Measurements from ENCODE around the gene ANKS1A. TPM values are rescaled to one million over a fixed set of nuclear protein-coding genes. Genes with fewer than 3 reads are reported as not detected.
A peak's percentile ranks its signal among the peaks of the same experiment; 100 is the strongest.

Gene ANKS1A
- total RNA-seq, 1 donor from 2014 or later: 11.5 TPM

DNA sequence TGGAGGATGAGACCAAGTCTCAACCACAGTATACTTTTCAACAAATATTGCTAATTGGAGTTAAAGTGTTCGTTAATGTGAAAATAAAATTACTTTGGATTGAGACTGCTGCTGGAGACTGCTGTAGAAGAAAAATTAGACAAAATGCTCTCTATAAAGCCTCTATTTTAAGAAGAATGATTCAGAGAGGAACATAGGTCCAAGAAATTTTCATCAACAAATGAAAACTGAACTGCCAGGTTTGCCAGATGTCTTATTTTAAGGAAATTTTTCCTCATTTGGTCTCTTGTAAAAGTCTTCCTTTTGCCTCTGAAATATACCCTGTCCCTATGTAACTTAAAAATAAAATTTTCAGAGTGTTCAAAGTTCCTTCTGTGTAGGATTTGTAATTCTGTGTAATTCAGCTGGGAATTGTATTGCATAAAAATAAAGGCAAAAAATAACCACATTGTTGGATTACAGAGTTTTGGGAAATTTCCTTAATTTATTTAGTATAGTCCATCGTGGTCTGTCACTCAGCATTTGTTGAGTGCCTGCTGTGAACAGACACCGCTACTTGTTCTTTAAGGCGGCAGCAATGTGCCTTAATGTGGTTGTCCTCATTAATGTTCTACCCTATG lies 27.4 kb downstream of the ANKS1A start:
- peak overlapping the region; percentile 39 for H3K27ac ChIP-seq (ENCODE audit: low read depth, low read length)
- H3K27me3 ChIP-seq (ENCODE audit: control insufficient read depth in 3 of 3, insufficient read depth in 3 of 3, low read length in 3 of 3): no peaks in the 10 kb centered on the region
- no peak overlapping the region for H3K4me3 ChIP-seq (ENCODE audit: low read length in 3 of 3)
- H3K36me3 ChIP-seq (ENCODE audit: control insufficient read depth in 3 of 3, insufficient read depth in 3 of 3, low read length in 3 of 3): no peaks in the 10 kb centered on the region
- H3K9ac ChIP-seq (ENCODE audit: low read depth in 1 of 3, low read length in 3 of 3): no peak overlapping the region
- H3K4me1 ChIP-seq (ENCODE audit: control insufficient read depth in 3 of 3, insufficient read depth in 3 of 3, low read length in 3 of 3): peaks cover 14 to 21% (median 19%) of the 10 kb centered on the region in 3 donors
- H3K9me3 ChIP-seq (ENCODE audit: control insufficient read depth in 3 of 3, low read length in 3 of 3): no peaks in the 10 kb centered on the region

DNA sequence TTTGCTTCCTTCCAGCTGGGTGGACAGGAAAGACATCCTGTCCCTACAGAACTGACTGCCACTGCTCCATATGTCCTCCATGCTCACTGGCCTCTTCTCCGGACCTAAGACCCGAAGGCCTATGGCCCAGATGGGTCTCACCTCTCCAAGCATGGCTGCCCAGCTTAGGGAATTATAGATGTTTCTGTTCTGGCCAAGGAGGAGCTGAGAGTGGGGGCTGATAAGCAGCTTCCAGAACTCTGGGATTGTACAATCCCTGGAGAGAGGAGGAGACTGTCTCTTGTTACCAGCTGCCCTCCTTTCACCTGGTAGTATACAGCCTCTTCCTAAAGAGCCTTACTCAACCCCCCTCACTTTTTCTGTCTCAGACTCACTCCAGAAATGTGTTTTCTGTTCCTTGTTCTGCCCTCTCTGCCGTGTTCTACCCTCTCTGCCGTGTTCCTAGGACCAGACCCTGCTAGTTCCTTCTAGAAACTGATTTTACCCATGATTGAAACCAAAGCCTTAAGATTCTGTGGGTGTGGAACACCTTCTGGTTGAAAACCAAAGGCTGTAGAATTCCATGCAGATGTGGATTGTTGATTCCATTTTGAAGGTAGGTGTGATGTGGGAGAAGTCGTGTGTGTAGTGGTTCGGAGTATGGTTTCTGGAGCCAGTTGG lies 28.7 kb downstream of the ANKS1A start:
- H3K27me3 ChIP-seq (ENCODE audit: control insufficient read depth in 3 of 3, insufficient read depth in 3 of 3, low read length in 3 of 3): no peaks in the 10 kb centered on the region
- H3K9me3 ChIP-seq (ENCODE audit: control insufficient read depth in 3 of 3, low read length in 3 of 3): no peaks in the 10 kb centered on the region
- H3K36me3 ChIP-seq (ENCODE audit: control insufficient read depth in 3 of 3, insufficient read depth in 3 of 3, low read length in 3 of 3): no peaks in the 10 kb centered on the region
- no peak overlapping the region for H3K27ac ChIP-seq (ENCODE audit: low read depth, low read length)
- peaks cover 14 to 21% (median 19%) of the 10 kb centered on the region in 3 donors for H3K4me1 ChIP-seq (ENCODE audit: control insufficient read depth in 3 of 3, insufficient read depth in 3 of 3, low read length in 3 of 3)
- H3K9ac ChIP-seq (ENCODE audit: low read depth in 1 of 3, low read length in 3 of 3): no peak overlapping the region
- H3K4me3 ChIP-seq (ENCODE audit: low read length in 3 of 3): no peak overlapping the region

DNA sequence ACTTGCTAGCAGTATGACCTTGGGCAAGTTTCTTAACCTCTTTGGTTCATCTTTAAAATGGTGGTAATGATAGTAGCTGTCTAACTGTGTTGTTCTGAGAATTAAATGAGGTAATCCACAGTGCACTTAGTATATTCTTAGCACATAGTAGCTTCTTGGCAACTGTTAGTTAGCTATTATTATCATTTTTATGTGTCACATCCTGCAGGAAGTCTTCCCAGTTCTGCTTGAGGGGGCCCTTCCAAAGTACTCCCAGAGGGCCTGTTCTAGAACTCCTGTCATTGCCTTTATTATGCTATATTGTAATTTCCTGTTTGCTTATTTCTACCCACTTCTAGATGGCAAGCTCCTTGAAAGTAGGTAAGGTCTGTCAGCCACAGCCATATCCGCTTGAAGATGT lies 30.6 kb downstream of the ANKS1A start:
- H3K27ac ChIP-seq (ENCODE audit: low read depth, low read length): no peak overlapping the region

DNA sequence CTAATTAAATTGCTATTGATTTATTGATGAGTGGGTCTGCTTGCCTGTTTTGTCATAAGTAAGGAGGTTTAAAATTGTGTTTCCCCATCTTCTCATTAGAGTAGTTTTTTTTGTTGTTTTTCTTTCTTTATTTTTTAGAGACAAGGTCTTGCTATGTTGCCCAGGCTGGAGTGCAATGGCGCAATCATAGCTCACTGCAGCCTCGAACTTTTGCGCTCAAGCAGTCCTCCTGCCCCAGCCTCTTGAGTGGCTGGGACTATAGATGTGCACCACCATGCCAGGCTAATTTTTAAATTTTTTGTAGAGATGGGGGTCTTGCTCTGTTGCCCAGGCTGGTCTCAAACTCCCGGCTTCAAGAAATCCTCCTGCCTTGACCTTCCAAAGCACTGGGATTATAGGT lies 31.0 kb downstream of the ANKS1A start:
- Histone ChIP-seq H3K36me3 (ENCODE audit: control insufficient read depth in 3 of 3, insufficient read depth in 3 of 3, low read length in 3 of 3) (no peaks in the 10 kb centered on the region), H3K27ac (ENCODE audit: low read depth, low read length) (no peak overlapping the region), H3K9ac (ENCODE audit: low read depth in 1 of 3, low read length in 3 of 3) (no peak overlapping the region), H3K27me3 (ENCODE audit: control insufficient read depth in 3 of 3, insufficient read depth in 3 of 3, low read length in 3 of 3) (no peaks in the 10 kb centered on the region), H3K4me3 (ENCODE audit: low read length in 3 of 3) (no peak overlapping the region), H3K9me3 (ENCODE audit: control insufficient read depth in 3 of 3, low read length in 3 of 3) (no peaks in the 10 kb centered on the region), H3K4me1 (ENCODE audit: control insufficient read depth in 3 of 3, insufficient read depth in 3 of 3, low read length in 3 of 3) (peaks cover 14 to 21% (median 19%) of the 10 kb centered on the region in 3 donors)

More for the DNA sequence above, 30.6 kb downstream of the ANKS1A start:
- no peaks in the 10 kb centered on the region for H3K9me3 ChIP-seq (ENCODE audit: control insufficient read depth in 3 of 3, low read length in 3 of 3)
- no peak overlapping the region for H3K4me3 ChIP-seq (ENCODE audit: low read length in 3 of 3)
- H3K4me1 ChIP-seq (ENCODE audit: control insufficient read depth in 3 of 3, insufficient read depth in 3 of 3, low read length in 3 of 3): peaks cover 14 to 21% (median 19%) of the 10 kb centered on the region in 3 donors
- H3K36me3 ChIP-seq (ENCODE audit: control insufficient read depth in 3 of 3, insufficient read depth in 3 of 3, low read length in 3 of 3): no peaks in the 10 kb centered on the region
- H3K9ac ChIP-seq (ENCODE audit: low read depth in 1 of 3, low read length in 3 of 3): no peak overlapping the region
- H3K27me3 ChIP-seq (ENCODE audit: control insufficient read depth in 3 of 3, insufficient read depth in 3 of 3, low read length in 3 of 3): no peaks in the 10 kb centered on the region

DNA sequence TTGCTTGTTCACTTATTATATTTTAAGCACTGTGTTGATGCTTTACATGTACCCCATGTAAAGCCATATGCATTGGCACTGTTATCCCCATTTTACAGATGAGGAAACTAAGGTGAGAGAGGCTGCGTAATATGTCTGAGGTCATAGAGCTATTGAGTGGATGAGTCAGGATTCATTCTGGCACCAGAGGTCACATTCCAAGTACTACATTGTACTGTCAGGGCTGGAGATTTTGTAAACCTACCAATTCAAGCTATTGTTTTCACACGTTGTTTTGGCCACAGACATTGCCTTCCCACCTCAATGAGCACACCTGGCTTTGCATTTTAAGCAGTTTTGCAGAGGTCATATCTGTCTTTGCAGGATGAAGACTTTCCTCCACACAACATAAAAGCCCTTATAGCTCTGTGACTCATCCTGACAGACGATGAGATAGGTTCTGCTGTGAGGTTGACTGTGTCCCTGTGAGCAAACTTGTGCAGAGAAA lies 33.2 kb downstream of the ANKS1A start:
- no peaks in the 10 kb centered on the region for H3K27me3 ChIP-seq (ENCODE audit: control insufficient read depth in 3 of 3, insufficient read depth in 3 of 3, low read length in 3 of 3)
- no peaks in the 10 kb centered on the region for H3K36me3 ChIP-seq (ENCODE audit: control insufficient read depth in 3 of 3, insufficient read depth in 3 of 3, low read length in 3 of 3)
- H3K9me3 ChIP-seq (ENCODE audit: control insufficient read depth in 3 of 3, low read length in 3 of 3): no peaks in the 10 kb centered on the region
- no peak overlapping the region for H3K27ac ChIP-seq (ENCODE audit: low read depth, low read length)
- no peak overlapping the region for H3K4me3 ChIP-seq (ENCODE audit: low read length in 3 of 3)
- H3K4me1 ChIP-seq (ENCODE audit: control insufficient read depth in 3 of 3, insufficient read depth in 3 of 3, low read length in 3 of 3): peaks cover 14 to 16% (median 15%) of the 10 kb centered on the region in 3 donors
- H3K9ac ChIP-seq (ENCODE audit: low read depth in 1 of 3, low read length in 3 of 3): no peak overlapping the region

DNA sequence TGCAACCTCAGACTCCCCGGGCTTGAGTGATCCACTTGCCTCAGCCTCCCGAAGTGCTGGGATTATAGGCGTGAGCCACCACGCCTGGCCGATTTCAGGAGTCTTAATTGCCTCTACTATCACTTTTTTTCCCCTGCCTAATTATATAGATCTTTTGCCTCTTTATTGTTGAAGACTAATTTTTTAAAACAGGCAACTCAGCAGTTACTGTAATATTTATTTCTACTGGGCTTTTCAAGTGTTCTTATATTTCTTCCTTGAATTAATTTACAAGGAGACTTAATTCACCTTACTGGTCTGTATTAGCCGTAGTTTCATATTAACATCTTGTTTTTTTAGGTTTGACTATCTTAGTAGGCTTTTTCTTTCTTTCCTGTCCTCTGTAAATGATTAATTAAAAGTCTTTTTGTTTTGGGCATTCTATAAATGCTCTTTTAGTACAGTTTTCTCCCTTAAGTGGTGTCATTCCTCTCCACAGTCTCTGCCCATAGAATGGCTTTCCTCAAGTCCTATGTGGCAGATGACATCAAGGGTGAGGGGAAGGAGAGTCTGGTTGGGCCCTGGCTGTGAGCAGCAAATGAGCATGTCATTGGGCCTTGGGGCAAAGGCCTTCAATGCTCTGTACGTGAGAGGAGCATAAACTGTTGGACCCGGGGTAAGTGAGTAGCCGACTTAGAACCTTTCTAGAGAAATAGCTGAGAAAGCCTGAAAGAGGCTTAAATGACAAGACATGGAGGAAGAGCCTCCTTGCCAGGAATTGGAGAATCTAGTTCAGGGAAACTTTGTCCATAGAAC lies 36.0 kb downstream of the ANKS1A start:
- Histone ChIP-seq H3K36me3 (ENCODE audit: control insufficient read depth in 3 of 3, insufficient read depth in 3 of 3, low read length in 3 of 3) (no peaks in the 10 kb centered on the region), H3K9ac (ENCODE audit: low read depth in 1 of 3, low read length in 3 of 3) (no peak overlapping the region), H3K4me3 (ENCODE audit: low read length in 3 of 3) (no peak overlapping the region), H3K27ac (ENCODE audit: low read depth, low read length) (no peak overlapping the region), H3K4me1 (ENCODE audit: control insufficient read depth in 3 of 3, insufficient read depth in 3 of 3, low read length in 3 of 3) (no peaks in the 10 kb centered on the region), H3K27me3 (ENCODE audit: control insufficient read depth in 3 of 3, insufficient read depth in 3 of 3, low read length in 3 of 3) (no peaks in the 10 kb centered on the region), H3K9me3 (ENCODE audit: control insufficient read depth in 3 of 3, low read length in 3 of 3) (no peaks in the 10 kb centered on the region)

DNA sequence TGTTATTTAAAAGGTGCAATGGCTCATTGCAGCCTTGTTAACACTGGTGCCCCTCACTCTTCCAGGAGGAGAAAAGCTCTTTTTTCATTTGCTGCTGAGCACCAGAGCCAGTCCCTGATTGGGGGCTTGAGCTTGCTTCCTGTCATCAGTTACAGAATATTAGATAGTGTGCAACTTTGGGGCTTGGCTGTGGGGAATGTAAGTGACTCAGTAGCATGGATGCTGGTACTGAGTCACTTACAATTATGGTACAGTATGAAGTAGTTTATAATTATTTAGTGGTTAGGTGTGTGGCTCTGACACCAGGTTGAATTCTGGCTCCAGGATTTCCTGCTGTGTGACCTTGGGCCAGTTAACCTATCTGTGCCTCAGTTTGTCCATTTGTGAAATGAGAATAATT lies 37.6 kb downstream of the ANKS1A start:
- no peak overlapping the region for H3K4me3 ChIP-seq (ENCODE audit: low read length in 3 of 3)

DNA sequence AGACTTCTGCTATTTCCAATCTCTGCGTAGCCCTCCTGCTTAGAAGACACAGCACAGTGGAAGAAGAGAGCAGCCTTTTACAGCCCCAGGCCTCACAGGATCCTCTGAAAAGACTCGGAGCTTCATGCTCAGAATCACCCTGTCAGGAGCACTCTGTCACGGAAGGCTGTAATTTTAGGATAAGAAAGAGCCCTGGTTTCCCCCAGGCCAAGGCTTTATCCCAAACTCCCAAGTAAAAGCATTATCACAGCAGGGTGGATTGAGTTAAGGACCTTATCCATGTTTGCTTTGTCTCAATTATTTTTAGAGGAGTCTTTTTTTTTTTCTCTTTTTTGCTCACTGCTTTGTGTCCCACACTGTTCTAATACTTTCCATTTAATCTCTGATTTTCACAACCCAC lies 39.2 kb downstream of the ANKS1A start:
- H3K9ac ChIP-seq (ENCODE audit: low read depth in 1 of 3, low read length in 3 of 3): no peak overlapping the region
- peaks cover 0 to 6% (median 0%) of the 10 kb centered on the region in 3 donors for H3K4me1 ChIP-seq (ENCODE audit: control insufficient read depth in 3 of 3, insufficient read depth in 3 of 3, low read length in 3 of 3)
- no peak overlapping the region for H3K27ac ChIP-seq (ENCODE audit: low read depth, low read length)
- H3K4me3 ChIP-seq (ENCODE audit: low read length in 3 of 3): no peak overlapping the region
- no peaks in the 10 kb centered on the region for H3K36me3 ChIP-seq (ENCODE audit: control insufficient read depth in 3 of 3, insufficient read depth in 3 of 3, low read length in 3 of 3)
- no peaks in the 10 kb centered on the region for H3K27me3 ChIP-seq (ENCODE audit: control insufficient read depth in 3 of 3, insufficient read depth in 3 of 3, low read length in 3 of 3)
- no peaks in the 10 kb centered on the region for H3K9me3 ChIP-seq (ENCODE audit: control insufficient read depth in 3 of 3, low read length in 3 of 3)

More for the DNA sequence above, 37.6 kb downstream of the ANKS1A start:
- Histone ChIP-seq H3K9me3 (ENCODE audit: control insufficient read depth in 3 of 3, low read length in 3 of 3) (no peaks in the 10 kb centered on the region), H3K4me1 (ENCODE audit: control insufficient read depth in 3 of 3, insufficient read depth in 3 of 3, low read length in 3 of 3) (peaks cover 0 to 3% (median 0%) of the 10 kb centered on the region in 3 donors), H3K9ac (ENCODE audit: low read depth in 1 of 3, low read length in 3 of 3) (no peak overlapping the region), H3K27me3 (ENCODE audit: control insufficient read depth in 3 of 3, insufficient read depth in 3 of 3, low read length in 3 of 3) (no peaks in the 10 kb centered on the region), H3K36me3 (ENCODE audit: control insufficient read depth in 3 of 3, insufficient read depth in 3 of 3, low read length in 3 of 3) (no peaks in the 10 kb centered on the region), H3K27ac (ENCODE audit: low read depth, low read length) (no peak overlapping the region)

DNA sequence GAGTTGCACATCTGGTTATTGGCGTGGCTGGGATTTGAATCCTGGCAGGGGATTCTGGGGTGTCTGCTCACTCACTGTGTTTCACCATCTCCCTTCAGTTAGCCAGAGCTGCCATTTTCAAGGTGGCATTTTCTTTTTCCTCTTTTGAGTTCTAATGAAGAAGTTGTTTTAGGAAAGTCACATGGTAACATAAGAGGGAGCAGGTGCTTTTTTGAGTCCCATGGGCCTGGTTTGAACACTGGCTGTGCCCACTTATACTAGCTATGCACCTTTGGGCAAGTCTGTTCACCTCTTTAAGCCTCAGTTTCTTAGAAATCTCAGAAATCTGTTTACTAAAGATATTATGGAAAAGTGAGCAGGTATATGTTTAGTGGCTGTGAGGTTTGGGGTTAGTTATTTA lies 39.6 kb downstream of the ANKS1A start:
- H3K36me3 ChIP-seq (ENCODE audit: control insufficient read depth in 3 of 3, insufficient read depth in 3 of 3, low read length in 3 of 3): no peaks in the 10 kb centered on the region
- H3K9ac ChIP-seq (ENCODE audit: low read depth in 1 of 3, low read length in 3 of 3): no peak overlapping the region
- H3K27me3 ChIP-seq (ENCODE audit: control insufficient read depth in 3 of 3, insufficient read depth in 3 of 3, low read length in 3 of 3): no peaks in the 10 kb centered on the region
- no peaks in the 10 kb centered on the region for H3K9me3 ChIP-seq (ENCODE audit: control insufficient read depth in 3 of 3, low read length in 3 of 3)
- peaks cover 0 to 6% (median 0%) of the 10 kb centered on the region in 3 donors for H3K4me1 ChIP-seq (ENCODE audit: control insufficient read depth in 3 of 3, insufficient read depth in 3 of 3, low read length in 3 of 3)
- H3K4me3 ChIP-seq (ENCODE audit: low read length in 3 of 3): no peak overlapping the region
- H3K27ac ChIP-seq (ENCODE audit: low read depth, low read length): no peak overlapping the region

Data from skeletal muscle tissue (tissue), 4 donors.